ENCODE results near the gene C3AR1. TPM values are rescaled to one million over a fixed set of nuclear protein-coding genes. Genes with fewer than 3 reads are reported as not detected.
A peak's percentile ranks its signal among the peaks of the same experiment; 100 is the strongest.

The C3AR1 gene
- total RNA-seq, 2 donors from 2014 or later = 0.66 to 3.9 TPM

DNA sequence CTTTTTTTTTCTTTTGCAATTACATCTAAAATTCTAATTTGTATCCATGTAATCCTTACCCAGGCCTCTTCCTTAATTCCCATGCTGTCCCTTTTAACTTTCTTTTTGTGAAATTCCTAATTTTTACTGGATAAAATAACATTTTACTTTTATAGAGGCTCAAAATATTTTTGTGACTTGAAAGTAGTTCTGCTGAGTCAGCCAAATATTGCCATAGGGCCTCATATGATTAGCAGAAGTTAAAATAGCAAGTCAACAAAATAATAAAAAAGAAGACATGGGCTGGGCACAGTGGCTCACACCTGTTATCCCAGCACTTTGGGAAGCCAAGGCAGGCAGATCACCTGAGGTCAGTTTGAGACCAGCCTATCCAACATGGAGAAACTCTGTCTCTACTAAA lies 2.0 kb downstream of the C3AR1 start:
- H3K9me3 ChIP-seq = no peaks in the 10 kb centered on the region
- no peak overlapping the region for H3K4me3 ChIP-seq
- ATAC-seq = no peak
- DNase-seq = no peak
- no peaks in the 10 kb centered on the region for H3K27me3 ChIP-seq
- no peak for TF ChIP-seq POLR2A (IDR thresholded peaks at IDR 0.05)
- TF ChIP-seq, protein P1, sequence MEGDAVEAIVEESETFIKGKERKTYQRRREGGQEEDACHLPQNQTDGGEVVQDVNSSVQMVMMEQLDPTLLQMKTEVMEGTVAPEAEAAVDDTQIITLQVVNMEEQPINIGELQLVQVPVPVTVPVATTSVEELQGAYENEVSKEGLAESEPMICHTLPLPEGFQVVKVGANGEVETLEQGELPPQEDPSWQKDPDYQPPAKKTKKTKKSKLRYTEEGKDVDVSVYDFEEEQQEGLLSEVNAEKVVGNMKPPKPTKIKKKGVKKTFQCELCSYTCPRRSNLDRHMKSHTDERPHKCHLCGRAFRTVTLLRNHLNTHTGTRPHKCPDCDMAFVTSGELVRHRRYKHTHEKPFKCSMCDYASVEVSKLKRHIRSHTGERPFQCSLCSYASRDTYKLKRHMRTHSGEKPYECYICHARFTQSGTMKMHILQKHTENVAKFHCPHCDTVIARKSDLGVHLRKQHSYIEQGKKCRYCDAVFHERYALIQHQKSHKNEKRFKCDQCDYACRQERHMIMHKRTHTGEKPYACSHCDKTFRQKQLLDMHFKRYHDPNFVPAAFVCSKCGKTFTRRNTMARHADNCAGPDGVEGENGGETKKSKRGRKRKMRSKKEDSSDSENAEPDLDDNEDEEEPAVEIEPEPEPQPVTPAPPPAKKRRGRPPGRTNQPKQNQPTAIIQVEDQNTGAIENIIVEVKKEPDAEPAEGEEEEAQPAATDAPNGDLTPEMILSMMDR (IDR thresholded peaks at IDR 0.05) = no peak
- H3K4me1 ChIP-seq = no peaks in the 10 kb centered on the region
- no peaks in the 10 kb centered on the region for H3K36me3 ChIP-seq (replicated peaks in 1 of 2; ENCODE audit: insufficient read depth in 1 of 2, low read depth in 2 of 2)
- peak overlapping the region in 1 of 4 donors; percentile 28 for H3K27ac ChIP-seq
- intact Hi-C loops (cut with DNase I) = no loop called here

DNA sequence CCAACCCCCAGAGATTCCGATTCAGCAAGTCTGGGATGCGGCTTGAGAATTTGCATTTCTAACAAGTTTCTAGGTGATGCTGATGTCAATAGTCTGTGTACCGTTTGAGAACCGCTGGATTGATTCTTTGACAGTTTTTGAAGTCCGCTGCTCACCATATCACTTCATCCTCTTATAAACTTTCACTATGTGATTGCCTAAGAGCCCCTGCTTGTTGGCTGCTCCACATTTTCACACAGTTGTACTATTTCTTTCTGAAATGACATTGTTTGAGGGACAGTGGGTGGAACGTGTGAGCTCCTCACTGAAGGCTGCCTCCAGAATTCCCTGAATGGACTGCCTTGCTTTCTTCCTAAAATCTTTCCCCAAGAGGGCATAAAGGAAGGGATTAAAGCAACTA lies 7.7 kb downstream of the C3AR1 start:
- ATAC-seq = no peak
- TF ChIP-seq POLR2A (IDR thresholded peaks at IDR 0.05) = no peak
- TF ChIP-seq, protein P1 (IDR thresholded peaks at IDR 0.05) = no peak
- Histone ChIP-seq H3K27me3 (no peaks in the 10 kb centered on the region), H3K4me3 (no peak overlapping the region), H3K27ac (no peak overlapping the region), H3K4me1 (no peaks in the 10 kb centered on the region), H3K9me3 (no peaks in the 10 kb centered on the region), H3K36me3 (replicated peaks in 1 of 2; ENCODE audit: insufficient read depth in 1 of 2, low read depth in 2 of 2) (peaks cover 0 to 4% of the 10 kb centered on the region in 2 donors)
- DNase-seq = no peak
- intact Hi-C loops (cut with DNase I) = no loop called here
- 70 to 73% methylated on average over 6 of the region's 6 CpGs for WGBS, 2 donors

DNA sequence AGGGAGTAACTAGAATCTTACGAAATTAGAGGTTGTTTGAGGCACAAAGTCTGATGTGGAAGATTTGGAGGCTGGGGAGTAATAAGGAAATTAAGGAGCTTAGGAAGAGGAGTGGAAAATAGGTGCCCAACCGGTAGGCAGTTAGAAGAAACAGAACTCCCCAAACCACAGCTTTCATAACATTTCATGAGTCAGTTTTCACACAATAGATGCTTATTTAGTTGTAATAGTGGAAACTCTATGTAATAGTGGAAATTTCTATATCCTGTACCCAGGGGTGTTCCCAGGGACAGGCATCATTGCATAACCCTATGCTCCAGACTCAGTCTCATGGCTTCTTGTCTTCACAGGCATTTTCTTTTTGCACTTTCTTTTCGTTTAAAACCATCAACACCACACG lies 8.3 kb downstream of the C3AR1 start:
- Histone ChIP-seq H3K36me3 (replicated peaks in 1 of 2; ENCODE audit: insufficient read depth in 1 of 2, low read depth in 2 of 2) (peaks cover 0 to 7% of the 10 kb centered on the region in 2 donors), H3K27me3 (no peaks in the 10 kb centered on the region), H3K27ac (no peak overlapping the region), H3K9me3 (no peaks in the 10 kb centered on the region), H3K4me1 (no peaks in the 10 kb centered on the region), H3K4me3 (no peak overlapping the region)
- DNase-seq = no peak
- WGBS, 2 donors = 57 to 70% methylated on average over 4 of the region's 4 CpGs
- no peak for TF ChIP-seq POLR2A (IDR thresholded peaks at IDR 0.05)
- TF ChIP-seq, protein P1 (IDR thresholded peaks at IDR 0.05) = no peak
- intact Hi-C loops (cut with DNase I) = no loop called here
- no peak for ATAC-seq

DNA sequence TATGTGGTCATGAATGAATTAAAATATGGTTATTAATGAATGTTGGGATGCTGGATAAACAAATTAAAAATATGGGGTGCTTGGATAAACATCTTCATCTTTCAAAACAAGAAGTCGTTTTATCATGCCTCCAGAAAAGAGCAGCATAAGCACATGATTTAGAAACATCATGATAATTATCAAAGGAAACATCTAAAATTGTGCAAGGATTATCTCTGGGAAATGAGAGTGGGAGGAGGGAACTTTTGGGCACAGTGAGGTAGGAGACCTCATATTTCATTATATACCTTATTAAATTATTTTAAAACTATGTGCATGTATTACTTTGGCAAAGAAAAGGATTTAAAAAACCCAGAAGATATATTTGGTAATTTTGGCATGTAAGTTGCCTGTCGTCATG lies 8.9 kb downstream of the C3AR1 start:
- H3K36me3 ChIP-seq (replicated peaks in 1 of 2; ENCODE audit: insufficient read depth in 1 of 2, low read depth in 2 of 2) = peaks cover 0 to 9% of the 10 kb centered on the region in 2 donors
- no peaks in the 10 kb centered on the region for H3K27me3 ChIP-seq
- ATAC-seq = no peak
- no peak for TF ChIP-seq POLR2A (IDR thresholded peaks at IDR 0.05)
- TF ChIP-seq, protein P1 (IDR thresholded peaks at IDR 0.05) = no peak
- H3K4me3 ChIP-seq = no peak overlapping the region
- WGBS, 2 donors = 50 to 55% methylated on average over 2 of the region's 2 CpGs
- no peaks in the 10 kb centered on the region for H3K4me1 ChIP-seq
- no peak for DNase-seq
- intact Hi-C loops (cut with DNase I) = no loop called here
- H3K27ac ChIP-seq = no peak overlapping the region
- H3K9me3 ChIP-seq = no peaks in the 10 kb centered on the region

DNA sequence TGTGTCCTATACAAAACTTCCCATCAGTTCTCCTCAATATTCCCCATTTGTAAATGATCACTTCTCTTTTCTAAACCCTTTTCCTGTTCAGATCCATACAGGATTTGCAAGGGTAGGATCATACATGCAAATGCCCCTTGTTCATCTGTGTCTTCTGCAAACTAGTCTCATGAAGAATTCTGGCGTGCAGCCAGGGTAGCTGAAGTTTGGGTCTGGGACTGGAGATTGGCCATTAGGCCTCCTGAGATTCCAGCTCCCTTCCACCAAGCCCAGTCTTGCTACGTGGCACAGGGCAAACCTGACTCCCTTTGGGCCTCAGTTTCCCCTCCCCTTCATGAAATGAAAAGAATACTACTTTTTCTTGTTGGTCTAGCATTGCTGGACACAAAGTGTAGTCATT lies 11.3 kb downstream of the C3AR1 start:
- 89 to 92% methylated on average over 2 of the region's 2 CpGs for WGBS, 2 donors
- Histone ChIP-seq H3K4me1 (no peaks in the 10 kb centered on the region), H3K4me3 (no peak overlapping the region), H3K27ac (no peak overlapping the region), H3K27me3 (no peaks in the 10 kb centered on the region), H3K9me3 (no peaks in the 10 kb centered on the region), H3K36me3 (replicated peaks in 1 of 2; ENCODE audit: insufficient read depth in 1 of 2, low read depth in 2 of 2) (peaks cover 0 to 13% of the 10 kb centered on the region in 2 donors)
- intact Hi-C loops (cut with DNase I) = no loop called here
- no peak for ATAC-seq
- peak in 1 of 4 donors; percentile 22 for DNase-seq
- TF ChIP-seq POLR2A (IDR thresholded peaks at IDR 0.05) = no peak
- TF ChIP-seq, protein P1 (IDR thresholded peaks at IDR 0.05) = no peak

Measured in body of pancreas (tissue), 4 donors.